Measurements from ENCODE around the gene GLRX.

- TF ChIP-seq, protein P1, sequence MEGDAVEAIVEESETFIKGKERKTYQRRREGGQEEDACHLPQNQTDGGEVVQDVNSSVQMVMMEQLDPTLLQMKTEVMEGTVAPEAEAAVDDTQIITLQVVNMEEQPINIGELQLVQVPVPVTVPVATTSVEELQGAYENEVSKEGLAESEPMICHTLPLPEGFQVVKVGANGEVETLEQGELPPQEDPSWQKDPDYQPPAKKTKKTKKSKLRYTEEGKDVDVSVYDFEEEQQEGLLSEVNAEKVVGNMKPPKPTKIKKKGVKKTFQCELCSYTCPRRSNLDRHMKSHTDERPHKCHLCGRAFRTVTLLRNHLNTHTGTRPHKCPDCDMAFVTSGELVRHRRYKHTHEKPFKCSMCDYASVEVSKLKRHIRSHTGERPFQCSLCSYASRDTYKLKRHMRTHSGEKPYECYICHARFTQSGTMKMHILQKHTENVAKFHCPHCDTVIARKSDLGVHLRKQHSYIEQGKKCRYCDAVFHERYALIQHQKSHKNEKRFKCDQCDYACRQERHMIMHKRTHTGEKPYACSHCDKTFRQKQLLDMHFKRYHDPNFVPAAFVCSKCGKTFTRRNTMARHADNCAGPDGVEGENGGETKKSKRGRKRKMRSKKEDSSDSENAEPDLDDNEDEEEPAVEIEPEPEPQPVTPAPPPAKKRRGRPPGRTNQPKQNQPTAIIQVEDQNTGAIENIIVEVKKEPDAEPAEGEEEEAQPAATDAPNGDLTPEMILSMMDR (IDR thresholded peaks at IDR 0.05): no peak
- TF ChIP-seq POLR2A (IDR thresholded peaks at IDR 0.05): no peak
Measured at GRCh38 chr5:95816776-95817175, 5.8 kb downstream of the GLRX start.

All from Peyer's patch (tissue), 4 donors.